HEK293T (cell line): ENCODE data around the gene MERTK.

ENCODE experiments used
- CTCF ChIA-PET: fragments of 350-600 bp; formaldehyde crosslinking; extraction: SDS; loops from one replicate; lab custom pipeline; 2021; ENCODE audit warnings: antibody characterized with exemption, inconsistent platforms; lab: Yijun Ruan, JAX
- POLR2A ChIA-PET: fragments of 350-600 bp; formaldehyde crosslinking; extraction: SDS; loops from one replicate; lab custom pipeline; 2020; ENCODE audit warnings: antibody characterized with exemption, inconsistent platforms; lab: Yijun Ruan, JAX
- DNase-seq: peaks from one replicate; pipeline ENCODE4 v3.0.0; 2012; ENCODE audit warnings: mixed read lengths; ENCODE audit errors: extremely low spot score
- ARNT ChIP-seq: fragments of 450-650 bp; IDR thresholded peaks from 2 replicates; pipeline ENCODE4 v1.6.1; 2017; ENCODE audit warnings: mild to moderate bottlenecking
- BHLHE40 ChIP-seq: fragments of 450-650 bp; IDR thresholded peaks from 2 replicates; pipeline ENCODE4 v1.6.1; 2016; ENCODE audit warnings: mild to moderate bottlenecking, moderate library complexity, borderline replicate concordance
- CTBP1 ChIP-seq: fragments of 450-650 bp; IDR thresholded peaks from 2 replicates; pipeline ENCODE4 v1.6.1; 2016; ENCODE audit warnings: borderline replicate concordance
- ELF4 ChIP-seq: fragments of 450-650 bp; IDR thresholded peaks from 2 replicates; pipeline ENCODE4 v1.6.1; 2017; ENCODE audit warnings: antibody characterized with exemption
- FOXA1 ChIP-seq: fragments of 450-650 bp; IDR thresholded peaks from 2 replicates; pipeline ENCODE4 v1.6.1; 2016; ENCODE audit warnings: mild to moderate bottlenecking
- FOXK2 ChIP-seq: fragments of 450-650 bp; IDR thresholded peaks from 2 replicates; pipeline ENCODE4 v1.6.1; 2016; ENCODE audit warnings: mild to moderate bottlenecking
- FOXM1 ChIP-seq: fragments of 450-650 bp; IDR thresholded peaks from 2 replicates; pipeline ENCODE4 v1.6.1; 2017; ENCODE audit warnings: mild to moderate bottlenecking, borderline replicate concordance
- HDGF ChIP-seq: fragments of 450-650 bp; IDR thresholded peaks from 2 replicates; pipeline ENCODE4 v1.6.1; 2017; ENCODE audit warnings: antibody characterized with exemption, borderline replicate concordance
- L3MBTL2 ChIP-seq: fragments of 450-650 bp; conservative IDR thresholded peaks from 2 replicates; pipeline ENCODE4 v1.6.1; 2016; ENCODE audit warnings: mild to moderate bottlenecking
- LEF1 ChIP-seq: fragments of 450-650 bp; IDR thresholded peaks from 2 replicates; pipeline ENCODE4 v1.6.1; 2017; ENCODE audit warnings: mild to moderate bottlenecking, borderline replicate concordance
- NFRKB ChIP-seq: fragments of 450-650 bp; IDR thresholded peaks from 2 replicates; pipeline ENCODE4 v1.6.1; 2016; ENCODE audit warnings: mild to moderate bottlenecking, moderate library complexity
- PKNOX1 ChIP-seq: fragments of 450-650 bp; IDR thresholded peaks from 2 replicates; pipeline ENCODE4 v1.6.1; 2016
- SP1 ChIP-seq: fragments of 450-650 bp; IDR thresholded peaks from 2 replicates; pipeline ENCODE4 v1.6.1; 2017
- SUZ12 ChIP-seq: fragments of 450-650 bp; IDR thresholded peaks from 2 replicates; pipeline ENCODE4 v1.6.1; 2016; ENCODE audit warnings: mild to moderate bottlenecking
- TARDBP ChIP-seq: fragments of 450-650 bp; IDR thresholded peaks from 2 replicates; pipeline ENCODE4 v1.6.1; 2016
- ZNF384 ChIP-seq: fragments of 450-650 bp; IDR thresholded peaks from 2 replicates; pipeline ENCODE4 v1.6.1; 2016

The MERTK gene

GRCh38 chr2:112055730-112056625 is 157.6 kb downstream of the MERTK start:
- ChIA-PET CTCF (no interaction called here), POLR2A (no interaction called here)
- TF ChIP-seq TARDBP, result no peak
- no peak for TF ChIP-seq CTBP1
- no peak for TF ChIP-seq BHLHE40
- no peak for TF ChIP-seq SUZ12
- no peak for TF ChIP-seq HDGF
- TF ChIP-seq ARNT, result no peak
- TF ChIP-seq LEF1, result no peak
- peak; percentile 26 for DNase-seq

DNA sequence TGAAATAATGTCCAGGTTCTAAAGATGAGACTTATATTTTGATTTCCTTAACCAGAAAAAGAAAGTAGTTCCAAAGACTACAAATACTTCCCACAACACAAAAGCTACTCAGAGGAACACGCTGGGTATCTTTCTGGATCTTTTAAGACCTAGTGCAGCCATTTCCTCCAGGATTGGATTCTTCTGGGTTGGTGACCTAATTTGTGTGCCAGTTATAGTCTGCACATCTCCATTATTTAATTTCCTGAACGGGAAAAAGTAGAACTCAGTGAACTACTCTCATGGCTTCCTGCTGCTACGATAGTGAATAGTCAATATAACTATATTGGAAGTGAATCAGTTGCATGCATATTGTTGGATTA is 158.2 kb downstream of the MERTK start:
- ChIA-PET POLR2A (no interaction called here), CTCF (no interaction called here)
- DNase-seq, result no peak
- TF ChIP-seq HDGF (no peak), LEF1 (no peak), FOXK2 (no peak), TARDBP (no peak), ARNT (no peak), SP1 (no peak), FOXA1 (no peak), ELF4 (no peak)

GRCh38 chr2:112059671-112060070 is 161.3 kb downstream of the MERTK start:
- CTCF ChIA-PET, result no interaction called here
- POLR2A ChIA-PET, result no interaction called here
- TF ChIP-seq PKNOX1 (no peak), ELF4 (no peak), FOXM1 (no peak), BHLHE40 (no peak), TARDBP (no peak), FOXA1 (no peak), SP1 (no peak), CTBP1 (no peak), NFRKB (no peak), ARNT (no peak)
- no peak for DNase-seq

- ChIA-PET POLR2A (no interaction called here), CTCF (no interaction called here)
- no peak for DNase-seq
- TF ChIP-seq SUZ12 (no peak), LEF1 (no peak), TARDBP (no peak), FOXM1 (no peak), FOXK2 (no peak), L3MBTL2 (no peak), HDGF (no peak), NFRKB (no peak), BHLHE40 (no peak), ARNT (no peak), ELF4 (no peak), PKNOX1 (no peak), FOXA1 (no peak), ZNF384 (no peak), SP1 (no peak)
Observed at GRCh38 chr2:112061299-112061698, 162.9 kb downstream of the MERTK start.

DNA sequence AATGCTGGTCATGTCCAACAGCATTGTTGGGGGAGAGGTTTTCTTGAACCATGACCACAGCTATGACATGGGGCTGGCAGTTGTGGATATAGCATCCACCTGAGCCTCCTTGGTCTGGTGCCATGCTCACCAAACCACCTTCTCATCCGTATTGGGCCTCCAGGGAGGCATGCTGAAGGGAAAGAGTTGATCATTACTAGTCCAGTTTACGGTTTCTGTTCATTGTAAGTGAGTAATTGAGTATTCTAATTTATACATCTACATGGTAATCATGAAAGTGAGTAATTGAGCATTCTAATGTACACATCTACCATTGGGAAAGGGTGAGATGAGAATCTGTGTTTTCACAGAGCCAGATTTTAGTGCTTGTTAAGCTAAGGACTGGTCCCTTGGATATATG is 163.4 kb downstream of the MERTK start:
- DNase-seq, result no peak
- TF ChIP-seq TARDBP (no peak), FOXM1 (no peak), BHLHE40 (no peak), FOXK2 (no peak), CTBP1 (no peak), NFRKB (no peak), PKNOX1 (no peak), ELF4 (no peak)
- CTCF ChIA-PET, result no interaction called here
- POLR2A ChIA-PET, result no interaction called here

GRCh38 chr2:112062894-112063293 is 164.5 kb downstream of the MERTK start:
- ChIA-PET POLR2A (no interaction called here), CTCF (interaction anchor here (0.6 kb wide), 1 partner anchor 1329 kb away, joined by 5 read pairs; no protein-coding TSS in a partner anchor)
- DNase-seq, result no peak
- TF ChIP-seq ZNF384 (no peak), NFRKB (no peak), PKNOX1 (no peak), ARNT (no peak), TARDBP (no peak), L3MBTL2 (no peak), BHLHE40 (no peak), LEF1 (no peak), HDGF (no peak), SP1 (no peak), FOXA1 (no peak)
